A673 (cell line): Measurements from ENCODE around the gene FLCN. TPM values are rescaled to one million over a fixed set of nuclear protein-coding genes. Genes with fewer than 3 reads are reported as not detected.
A peak's percentile ranks its signal among the peaks of the same experiment; 100 is the strongest.
"Not testable (repeated sequence)": the region's sequence is repeated elsewhere in the genome, so short reads cannot be mapped to it uniquely, and the experiment has no call there.

ENCODE experiments used
- BruUV-seq: library from RNA; stranded (reverse); fragments of 400-500 nt; replicated peaks from 2 replicates; lab custom pipeline; 2021; lab: Mats Ljungman, UMichigan
- CTCF ChIA-PET: fragments of 300-600 bp; sonication (Branson Sonifier 250); formaldehyde crosslinking; loops from one replicate; lab custom pipeline; 2022; ENCODE audit warnings: antibody characterized with exemption; lab: Charles Lee
- POLR2A ChIA-PET: fragments of 300-600 bp; sonication (Branson Sonifier 250); formaldehyde crosslinking; loops from one replicate; lab custom pipeline; 2022; ENCODE audit warnings: antibody characterized with exemption; ENCODE audit not compliant: low non-redundant PET; lab: Charles Lee
- DNase-seq: peaks from one replicate; pipeline ENCODE4 v3.0.0-alpha.2; 2015; ENCODE audit warnings: low spot score
- H3K27ac ChIP-seq: fragments of 200-600 bp; sonication (generic); 2 replicates; pipeline ENCODE4 v1.5.1; 2016; ENCODE audit warnings: mixed run types, low read depth, mild to moderate bottlenecking, mixed read lengths, antibody characterized with exemption, low read length; ENCODE audit not compliant: poor library complexity, severe bottlenecking
- H3K27me3 ChIP-seq: fragments of 200-600 bp; sonication (generic); replicated peaks from 2 replicates; pipeline ENCODE4 v1.6.1; 2017; ENCODE audit warnings: mixed run types, low read depth, mild to moderate bottlenecking, mixed read lengths, antibody characterized with exemption, low read length; ENCODE audit not compliant: insufficient read depth, poor library complexity
- H3K36me3 ChIP-seq: fragments of 200-600 bp; sonication (generic); 2 replicates; pipeline ENCODE4 v1.6.1; 2016; ENCODE audit warnings: mixed run types, mild to moderate bottlenecking, mixed read lengths, antibody characterized with exemption, low read length; ENCODE audit not compliant: insufficient read depth, poor library complexity, severe bottlenecking
- H3K4me1 ChIP-seq: fragments of 200-600 bp; sonication (generic); 2 replicates; pipeline ENCODE4 v1.6.1; 2017; ENCODE audit warnings: mixed run types, mild to moderate bottlenecking, mixed read lengths, antibody characterized with exemption, low read length; ENCODE audit not compliant: insufficient read depth, poor library complexity, severe bottlenecking
- H3K4me3 ChIP-seq: fragments of 200-600 bp; sonication (generic); 2 replicates; pipeline ENCODE4 v1.5.1; 2016; ENCODE audit warnings: low read depth, mixed run types, mild to moderate bottlenecking, mixed read lengths, low read length; ENCODE audit not compliant: poor library complexity, severe bottlenecking
- H3K9me3 ChIP-seq: fragments of 200-600 bp; sonication (generic); 2 replicates; pipeline ENCODE4 v1.6.1; 2016; ENCODE audit warnings: mixed run types, low read depth, mild to moderate bottlenecking, mixed read lengths, antibody characterized with exemption, low read length; ENCODE audit not compliant: poor library complexity, severe bottlenecking
- EZH2 ChIP-seq: fragments of 200-600 bp; sonication (generic); IDR thresholded peaks from 2 replicates; pipeline ENCODE4 v1.6.1; 2017; ENCODE audit warnings: borderline replicate concordance, low read depth, mild to moderate bottlenecking, mixed read lengths, antibody characterized with exemption, low read length; ENCODE audit not compliant: poor library complexity, severe bottlenecking
- intact Hi-C: fragments of 100-400 bp; cut with micrococcal nuclease; formaldehyde crosslinking; loops from one replicate; pipeline ENCODE4 v1.10.0; 2022; ENCODE audit not compliant: unreplicated experiment
- total RNA-seq: library from RNA; stranded (reverse); gene quantifications from 2 replicates; pipeline ENCODE4 v1.2.3, GENCODE V29; 2021
- TF ChIP-seq, protein P1 (sequence below): fragments of 300-800, 200-600 bp; sonication (generic); conservative IDR thresholded peaks from 2 replicates; pipeline ENCODE4 v1.5.1; 2017; ENCODE audit warnings: low read depth, mild to moderate bottlenecking, antibody characterized with exemption, low read length, moderate library complexity, mixed read lengths

The FLCN gene
- total RNA-seq, 1 experiment from 2014 or later: 60.2 TPM

DNA sequence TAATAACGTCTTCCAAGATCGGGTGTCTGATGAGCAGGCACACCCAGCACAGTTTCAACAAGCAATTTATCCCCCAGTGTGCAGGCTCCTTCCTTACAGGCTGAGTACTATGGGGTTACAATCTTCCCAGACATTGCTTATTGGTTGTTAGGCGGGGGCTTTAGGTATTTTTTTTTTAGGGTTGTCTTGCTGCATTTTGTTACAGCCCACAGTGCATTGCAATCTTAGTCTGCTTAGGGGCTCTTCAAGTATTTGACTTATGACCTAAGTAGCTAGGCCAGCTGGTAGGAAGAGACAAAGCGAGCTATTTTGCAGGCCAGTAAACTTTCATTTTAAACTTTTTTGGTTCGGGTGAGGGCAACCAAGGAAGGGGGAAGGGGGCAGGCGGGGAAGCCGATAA lies 36.7 kb downstream of the FLCN start:
- intact Hi-C loops: no loop called here
- TF ChIP-seq, protein P1, sequence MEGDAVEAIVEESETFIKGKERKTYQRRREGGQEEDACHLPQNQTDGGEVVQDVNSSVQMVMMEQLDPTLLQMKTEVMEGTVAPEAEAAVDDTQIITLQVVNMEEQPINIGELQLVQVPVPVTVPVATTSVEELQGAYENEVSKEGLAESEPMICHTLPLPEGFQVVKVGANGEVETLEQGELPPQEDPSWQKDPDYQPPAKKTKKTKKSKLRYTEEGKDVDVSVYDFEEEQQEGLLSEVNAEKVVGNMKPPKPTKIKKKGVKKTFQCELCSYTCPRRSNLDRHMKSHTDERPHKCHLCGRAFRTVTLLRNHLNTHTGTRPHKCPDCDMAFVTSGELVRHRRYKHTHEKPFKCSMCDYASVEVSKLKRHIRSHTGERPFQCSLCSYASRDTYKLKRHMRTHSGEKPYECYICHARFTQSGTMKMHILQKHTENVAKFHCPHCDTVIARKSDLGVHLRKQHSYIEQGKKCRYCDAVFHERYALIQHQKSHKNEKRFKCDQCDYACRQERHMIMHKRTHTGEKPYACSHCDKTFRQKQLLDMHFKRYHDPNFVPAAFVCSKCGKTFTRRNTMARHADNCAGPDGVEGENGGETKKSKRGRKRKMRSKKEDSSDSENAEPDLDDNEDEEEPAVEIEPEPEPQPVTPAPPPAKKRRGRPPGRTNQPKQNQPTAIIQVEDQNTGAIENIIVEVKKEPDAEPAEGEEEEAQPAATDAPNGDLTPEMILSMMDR: no peak
- TF ChIP-seq EZH2: no peak
- no peak overlapping the region for H3K4me3 ChIP-seq
- H3K4me1 ChIP-seq: peaks cover 9% of the 10 kb centered on the region
- DNase-seq: no peak
- no peaks in the 10 kb centered on the region for H3K9me3 ChIP-seq
- H3K36me3 ChIP-seq: peaks cover 15% of the 10 kb centered on the region
- BruUV-seq: no TSS peak
- POLR2A ChIA-PET: interaction anchor here (0.9 kb wide), 1 partner anchor 144 kb away, joined by 6 read pairs; no protein-coding TSS in a partner anchor
- H3K27ac ChIP-seq: no peak overlapping the region
- CTCF ChIA-PET: interaction anchor here (1.6 kb wide), 1 partner anchor 58 kb away, joined by 4 read pairs; no protein-coding TSS in a partner anchor
- no peaks in the 10 kb centered on the region for H3K27me3 ChIP-seq

DNA sequence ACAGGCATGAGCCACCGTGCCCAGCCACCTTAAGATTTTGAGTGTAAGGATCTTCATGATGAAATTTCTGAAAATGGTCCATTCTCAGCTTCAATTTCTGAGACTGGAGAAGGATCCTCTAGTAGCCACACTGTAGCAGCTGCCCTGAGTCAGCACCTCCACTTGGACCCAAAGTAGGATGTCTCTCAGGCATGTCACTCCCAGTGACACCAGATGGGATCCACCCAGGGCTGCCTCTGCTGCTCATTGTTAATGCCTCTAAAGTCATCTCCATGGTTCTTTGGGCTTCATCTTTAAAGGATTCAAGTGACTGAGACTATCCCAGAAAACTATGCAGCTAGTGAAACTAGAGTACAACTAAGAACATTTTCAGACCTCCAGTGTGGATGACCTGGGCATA lies 38.7 kb downstream of the FLCN start:
- intact Hi-C loops: no loop called here
- Histone ChIP-seq H3K4me1 (no peaks in the 10 kb centered on the region), H3K27ac (no peak overlapping the region), H3K27me3 (no peaks in the 10 kb centered on the region), H3K9me3 (no peaks in the 10 kb centered on the region), H3K36me3 (peaks cover 15% of the 10 kb centered on the region), H3K4me3 (no peak overlapping the region)
- CTCF ChIA-PET: no interaction called here
- BruUV-seq: no TSS peak
- no peak for TF ChIP-seq EZH2
- TF ChIP-seq, protein P1: no peak
- DNase-seq: no peak
- POLR2A ChIA-PET: no interaction called here

DNA sequence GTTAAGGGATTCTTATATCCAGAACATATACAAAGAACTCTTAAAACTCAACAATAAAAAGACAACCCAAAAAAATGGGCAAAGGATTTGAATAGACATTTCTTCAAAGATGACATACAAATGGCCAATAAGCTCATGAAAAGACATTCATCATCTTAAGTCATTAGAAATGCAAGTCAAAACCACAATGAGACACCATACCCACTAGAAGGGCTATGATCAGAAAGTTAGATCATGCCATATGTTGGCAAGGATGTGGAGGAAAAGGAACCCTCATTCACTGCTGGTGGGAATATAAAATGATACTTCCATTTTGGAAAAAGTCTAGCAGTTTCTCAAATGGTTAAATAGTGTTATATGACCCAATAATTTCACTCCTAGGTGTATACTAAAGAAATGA lies 40.2 kb downstream of the FLCN start:
- no peaks in the 10 kb centered on the region for H3K27me3 ChIP-seq
- H3K9me3 ChIP-seq: no peaks in the 10 kb centered on the region
- TSS peak; percentile 15 for BruUV-seq
- no peak overlapping the region for H3K4me3 ChIP-seq
- no peak for TF ChIP-seq EZH2
- CTCF ChIA-PET: no interaction called here
- no peak for DNase-seq
- intact Hi-C loops: no loop called here
- peaks cover 7% of the 10 kb centered on the region for H3K36me3 ChIP-seq
- POLR2A ChIA-PET: no interaction called here
- H3K27ac ChIP-seq: no peak overlapping the region
- no peaks in the 10 kb centered on the region for H3K4me1 ChIP-seq

DNA sequence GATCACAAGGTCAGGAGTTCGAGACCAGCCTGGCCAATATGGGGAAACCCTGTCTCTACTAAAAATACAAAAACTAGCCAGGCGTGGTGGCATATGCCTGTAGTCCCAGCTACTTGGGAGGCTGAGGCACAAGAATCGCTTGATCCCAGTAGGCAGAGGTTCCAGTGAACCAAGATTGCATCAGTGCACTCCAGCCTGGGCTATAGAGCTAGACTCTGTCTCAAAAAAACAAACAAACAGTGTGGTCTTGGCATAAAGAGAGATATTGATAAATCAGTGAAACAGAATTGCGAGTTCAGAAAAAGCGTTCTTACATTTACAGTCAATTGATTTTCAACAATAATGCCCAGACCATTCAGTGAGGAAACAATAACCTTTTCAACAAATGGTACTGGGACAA lies 41.5 kb downstream of the FLCN start:
- H3K27ac ChIP-seq, intact Hi-C loops, BruUV-seq, H3K36me3 ChIP-seq, H3K4me3 ChIP-seq, CTCF ChIA-PET, POLR2A ChIA-PET, H3K9me3 ChIP-seq, DNase-seq, H3K27me3 ChIP-seq, H3K4me1 ChIP-seq: not testable (repeated sequence)
